ENCODE results near the gene RABAC1. TPM values are rescaled to one million over a fixed set of nuclear protein-coding genes. Genes with fewer than 3 reads are reported as not detected.

The RABAC1 gene
- total and polyA plus RNA-seq, 2 of the 4 experiments (the other 2 are of a cell fraction) = 117 to 276 TPM

GRCh38 chr19:41930926-41931592, 28.1 kb downstream of the RABAC1 start:
- Histone ChIP-seq H4K20me1 (ENCODE audit: insufficient read depth, low read length) (peaks cover 11% of the 10 kb centered on the region), H3K23ac (ENCODE audit: low read depth, low read length) (no peak overlapping the region), H3K4me1 (ENCODE audit: control insufficient read depth, insufficient read depth, low read length) (peaks cover 12% of the 10 kb centered on the region), H3K18ac (ENCODE audit: low read depth, low read length) (no peak overlapping the region), H3K27ac (ENCODE audit: insufficient read depth, low read length) (no peak overlapping the region), H2BK5ac (ENCODE audit: low read depth, low read length, poor library complexity, severe bottlenecking) (no peak overlapping the region), H3K56ac (ENCODE audit: extremely low read depth, insufficient read depth, low read length) (no peak overlapping the region), H3K79me1 (ENCODE audit: low read depth in 1 of 2, low read length in 2 of 2) (no peaks in the 10 kb centered on the region), H3K4ac (ENCODE audit: low read depth, low read length) (no peak overlapping the region), H2BK120ac (ENCODE audit: low read depth, low read length) (no peak overlapping the region), H4K91ac (ENCODE audit: insufficient read depth, low read depth, low read length) (no peak overlapping the region), H3K9ac (ENCODE audit: low read depth, low read length) (no peak overlapping the region), H2AK5ac (ENCODE audit: low read depth, low read length) (no peak overlapping the region), H2BK20ac (ENCODE audit: low read depth, low read length) (no peak overlapping the region), H3K27me3 (ENCODE audit: control insufficient read depth, insufficient read depth, low read length) (peaks cover 83% of the 10 kb centered on the region), H3K36me3 (ENCODE audit: control insufficient read depth, insufficient read depth, low read length) (no peaks in the 10 kb centered on the region), H3K9me1 (ENCODE audit: insufficient read depth, low read length) (no peaks in the 10 kb centered on the region; the same call in 1 of the 2 replicates), H2AFZ (replicated peaks; ENCODE audit: low read length, poor library complexity) (no peak overlapping the region), H3K4me2 (ENCODE audit: low read depth, low read length) (no peak overlapping the region), H3K9me3 (ENCODE audit: control insufficient read depth, insufficient read depth, low read length) (peaks cover 3% of the 10 kb centered on the region; the same call in 1 of the 2 replicates), H2AK9ac (replicated peaks; ENCODE audit: low read depth, low read length, poor library complexity) (no peak overlapping the region), H3K4me3 (ENCODE audit: insufficient read depth, low read depth, low read length) (no peak overlapping the region), H2BK15ac (ENCODE audit: low read depth, low read length) (no peak overlapping the region), H4K5ac (ENCODE audit: low read depth, low read length) (no peak overlapping the region), H4K8ac (ENCODE audit: low read depth in 2 of 2, low read length in 2 of 2) (no peak overlapping the region), H3K14ac (replicated peaks; ENCODE audit: low read depth, low read length) (no peak overlapping the region)
- DNase-seq (no peak), ATAC-seq (ENCODE audit: low read depth) (no peak)
- no TSS peak for BruUV-seq (replicated peaks)
- ChIA-PET CTCF (no interaction called here), POLR2A (ENCODE audit: unreplicated experiment) (no interaction called here)
- dilution Hi-C loops (cut with HindIII; ENCODE audit: low sequenced_read_pairs, unreplicated experiment) (no loop called here), in situ Hi-C loops (cut with MboI; ENCODE audit: low sequenced_read_pairs) (no loop called here), intact Hi-C loops (cut with micrococcal nuclease) (loop anchor here (5.0 kb wide), 1 partner anchor 49 kb away; the partner anchor contains the start of gene ARHGEF1)
- no peak for TF ChIP-seq USF2 (IDR thresholded peaks at IDR 0.05; ENCODE audit: low read depth, low read length)
- no peak for TF ChIP-seq RFX5 (IDR thresholded peaks at IDR 0.05; ENCODE audit: low read depth, low read length)
- TF ChIP-seq CTCF (conservative IDR thresholded peaks at IDR 0.05; ENCODE audit: low read depth, low read length) = peak; percentile 36
- no CpG with 5 or more reads among the region's 17 CpGs for WGBS, 2 experiments (ENCODE audit: extremely low coverage in 2 of 2, insufficient read length in 1 of 2)

Measured in IMR-90 (cell line).